HG02571 (cell line): Measurements from ENCODE around the gene KBTBD12.
"Not testable (repeated sequence)": the region's sequence is repeated elsewhere in the genome, so short reads cannot be mapped to it uniquely, and the experiment has no call there.

Experiments
- ATAC-seq: cut with Tn5 transposase; IDR thresholded peaks from one replicate; pipeline ENCODE4 v1.9.1; 2021; ENCODE audit warnings: mild to moderate bottlenecking, moderate library complexity; ENCODE audit not compliant: unreplicated experiment

Gene KBTBD12

GRCh38 chr3:127902486-127902885 is 12.5 kb upstream of the KBTBD12 start:
- no peak for ATAC-seq

DNA sequence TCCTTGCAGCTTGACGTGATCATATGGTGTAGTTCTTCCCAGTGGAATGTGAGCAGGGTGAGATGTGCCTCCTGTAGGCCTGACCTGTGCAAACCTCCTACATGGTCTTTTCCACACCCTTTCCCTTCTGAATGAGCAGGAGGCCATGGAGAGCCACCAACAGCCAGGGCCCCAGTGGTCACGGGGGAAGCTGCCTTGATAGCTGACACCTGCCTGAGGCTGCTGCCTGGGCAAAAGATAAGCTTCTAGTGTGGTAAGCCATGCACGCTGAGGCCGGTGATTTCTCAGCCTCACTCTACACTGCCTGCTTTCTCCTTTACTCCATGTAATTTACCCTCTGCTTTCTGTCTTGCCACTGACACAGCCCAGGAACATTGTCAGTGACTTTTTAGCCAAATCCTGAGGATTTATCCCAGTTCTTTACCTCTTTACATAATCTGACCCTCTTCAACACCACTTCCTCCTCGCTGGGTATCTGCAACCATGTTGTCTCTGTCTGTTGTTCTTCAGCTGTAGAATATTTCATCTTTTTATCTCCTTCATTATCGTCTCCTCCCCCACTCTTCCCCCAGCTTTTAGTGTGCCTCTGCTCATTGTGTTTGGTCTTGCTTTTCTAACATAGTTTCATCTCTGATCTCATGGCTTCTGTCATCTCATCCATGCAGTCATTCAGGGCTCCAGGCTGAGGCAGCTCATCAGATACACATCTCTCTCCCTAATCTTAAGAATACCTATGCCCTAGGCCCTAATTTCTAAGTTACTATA is 11.2 kb upstream of the KBTBD12 start:
- ATAC-seq = no peak

DNA sequence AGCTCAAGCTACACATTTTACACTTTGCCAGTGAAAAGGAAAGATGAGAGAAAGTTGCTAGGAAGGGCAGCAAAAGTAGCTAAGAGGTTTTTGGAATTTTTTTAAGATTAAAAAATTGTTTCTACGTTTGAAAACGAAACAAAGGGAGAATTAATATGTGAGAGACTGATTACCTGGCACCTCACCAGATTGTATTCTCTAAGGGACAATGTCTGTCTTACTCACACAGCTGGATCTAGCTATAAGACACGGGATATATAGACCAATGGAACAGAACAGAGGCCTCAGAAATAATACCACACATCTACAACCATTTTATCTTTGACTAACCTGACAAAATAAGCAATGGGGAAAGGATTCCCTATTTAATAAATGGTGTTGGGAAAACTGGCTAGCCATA is 9.5 kb upstream of the KBTBD12 start:
- ATAC-seq = no peak

GRCh38 chr3:127906653-127907052 is 8.4 kb upstream of the KBTBD12 start:
- ATAC-seq = not testable (repeated sequence)

- ATAC-seq = no peak
Observed at GRCh38 chr3:127908202-127908601, 6.8 kb upstream of the KBTBD12 start.

GRCh38 chr3:127908951-127909350 is 6.1 kb upstream of the KBTBD12 start:
- ATAC-seq = no peak

GRCh38 chr3:127909646-127910045 is 5.4 kb upstream of the KBTBD12 start:
- no peak for ATAC-seq

DNA sequence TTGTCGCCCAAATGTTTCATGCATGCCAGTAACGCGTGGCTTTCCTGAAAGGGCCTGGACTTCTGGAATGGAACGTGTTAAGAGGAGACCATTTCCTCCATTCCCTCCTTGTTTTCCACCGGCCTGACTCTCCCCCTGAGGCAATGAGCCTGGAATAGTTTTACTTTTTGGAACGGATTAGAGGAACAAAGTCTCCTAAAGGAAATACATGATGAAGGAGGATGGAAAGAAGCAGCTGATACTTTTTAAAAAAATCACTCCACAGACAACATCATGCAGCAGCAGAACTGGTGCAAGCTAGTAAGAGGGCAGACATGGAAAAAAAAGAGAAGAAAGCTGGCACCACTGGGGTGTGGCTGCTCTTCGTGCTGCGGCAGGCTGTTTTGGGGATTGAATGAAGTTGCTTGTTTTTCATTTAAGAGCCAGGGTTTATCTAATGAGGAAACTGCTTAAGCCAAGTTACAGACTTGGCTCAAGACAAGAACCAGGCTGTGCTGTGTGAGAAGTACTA is 3.6 kb upstream of the KBTBD12 start:
- no peak for ATAC-seq

- not testable (repeated sequence) for ATAC-seq
Observed at GRCh38 chr3:127913841-127914240, 1.2 kb upstream of the KBTBD12 start.

- ATAC-seq = no peak
Observed at GRCh38 chr3:127914584-127914983, 448 bp upstream of the KBTBD12 start.

DNA sequence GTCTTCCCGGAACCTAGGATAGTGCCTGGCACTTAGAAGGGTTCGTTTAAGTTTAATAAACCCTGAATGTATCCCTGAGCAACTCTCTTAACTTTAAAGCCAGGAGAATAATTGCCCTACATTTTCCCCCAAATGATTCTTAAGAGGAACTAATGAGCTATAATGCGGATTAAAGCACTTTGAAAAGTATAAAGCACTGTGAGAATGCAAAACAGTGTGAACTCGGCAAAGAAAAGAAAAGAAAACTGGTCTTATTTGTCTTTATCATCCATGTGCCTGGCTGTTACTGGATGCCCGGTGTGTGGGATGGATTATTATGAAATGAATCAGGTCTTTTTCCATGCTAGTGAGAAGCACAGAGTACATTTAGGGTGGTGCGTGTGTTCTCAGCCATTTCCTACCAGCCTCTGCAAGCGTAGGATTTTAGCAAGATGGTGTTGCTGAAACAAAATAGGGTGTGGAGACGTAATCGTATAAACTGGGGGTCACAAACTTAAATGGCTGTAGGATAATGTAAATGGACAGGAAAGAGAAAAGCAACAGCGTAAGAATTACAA is 983 bp downstream of the KBTBD12 start:
- ATAC-seq = no peak

DNA sequence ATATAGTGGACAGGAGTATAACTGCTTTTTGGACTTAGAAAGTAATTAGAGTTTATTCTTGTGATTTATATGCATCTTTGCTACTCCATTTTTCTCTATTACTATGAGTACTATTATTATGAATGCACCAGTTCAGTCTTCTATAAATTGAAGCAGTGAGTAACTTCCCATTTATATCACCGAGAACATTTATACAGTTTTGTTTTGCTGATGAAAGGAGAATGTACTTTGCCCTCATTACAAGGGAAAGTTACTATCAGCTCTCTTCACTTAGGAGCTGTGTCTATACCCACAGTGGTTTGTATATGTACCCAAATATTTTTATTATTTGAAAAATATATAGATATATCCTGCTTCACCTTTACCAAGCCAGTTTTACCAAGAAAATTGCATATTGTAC is 5.7 kb downstream of the KBTBD12 start:
- ATAC-seq = no peak

GRCh38 chr3:127923611-127924010 is 8.6 kb downstream of the KBTBD12 start:
- no peak for ATAC-seq

DNA sequence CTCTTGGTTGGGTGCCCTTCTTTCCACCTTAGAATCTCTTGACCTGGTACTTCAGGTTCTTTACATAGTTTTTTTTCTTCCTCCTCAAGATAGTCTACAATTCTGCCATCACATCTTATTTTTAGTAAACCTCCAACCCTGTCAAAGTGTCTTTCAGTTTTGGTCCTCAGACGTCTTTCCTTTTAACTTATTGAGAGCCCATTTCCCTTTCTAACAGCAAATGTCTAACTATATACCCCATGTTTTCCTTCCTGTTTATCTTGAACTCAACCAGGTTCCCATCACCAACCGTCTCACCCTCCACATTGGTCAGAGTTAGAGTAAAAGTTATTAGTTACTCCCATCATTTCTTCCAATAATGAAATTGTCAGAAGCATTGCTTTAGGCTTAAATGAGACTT is 10.4 kb downstream of the KBTBD12 start:
- ATAC-seq = no peak

GRCh38 chr3:127927829-127928604 is 13.0 kb downstream of the KBTBD12 start:
- no peak for ATAC-seq

GRCh38 chr3:127929818-127930413 is 14.9 kb downstream of the KBTBD12 start:
- no peak for ATAC-seq

DNA sequence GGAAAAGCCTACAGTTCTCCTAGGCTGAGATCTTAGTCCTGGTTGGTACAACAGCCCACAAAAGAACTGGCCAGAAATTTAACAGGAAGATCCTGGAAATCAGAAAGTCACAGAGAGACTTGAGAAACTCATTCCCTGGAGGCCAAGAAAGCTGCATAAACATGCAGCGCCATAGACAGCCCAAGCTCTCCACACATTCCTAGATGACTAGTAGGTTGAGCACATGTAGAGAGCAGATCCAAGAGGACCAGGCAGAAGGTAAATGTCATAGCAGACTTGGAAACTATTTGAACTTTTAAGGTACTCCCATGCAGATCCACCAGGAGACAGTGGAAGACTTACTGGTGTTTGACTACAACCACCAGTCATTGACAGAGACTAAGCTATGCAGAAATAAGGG is 18.4 kb downstream of the KBTBD12 start:
- no peak for ATAC-seq

DNA sequence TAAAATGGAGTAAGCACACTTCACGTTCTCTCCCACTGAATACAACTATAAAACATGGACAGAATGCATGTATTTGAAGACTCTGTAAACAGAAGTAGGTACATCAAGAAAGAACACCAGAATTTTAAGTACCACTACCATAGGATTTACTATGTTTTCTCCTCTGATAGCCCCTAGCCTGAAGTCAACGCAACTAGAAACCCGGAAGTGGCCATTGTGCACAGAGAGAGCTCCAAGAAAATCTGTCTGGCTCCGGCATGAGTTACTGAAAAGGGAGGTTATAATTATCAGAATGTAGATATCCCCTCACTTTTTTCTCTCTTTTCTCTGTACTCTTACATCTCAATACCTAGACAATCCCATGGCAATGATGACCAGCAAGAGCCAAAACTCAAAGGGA is 23.8 kb downstream of the KBTBD12 start:
- no peak for ATAC-seq

DNA sequence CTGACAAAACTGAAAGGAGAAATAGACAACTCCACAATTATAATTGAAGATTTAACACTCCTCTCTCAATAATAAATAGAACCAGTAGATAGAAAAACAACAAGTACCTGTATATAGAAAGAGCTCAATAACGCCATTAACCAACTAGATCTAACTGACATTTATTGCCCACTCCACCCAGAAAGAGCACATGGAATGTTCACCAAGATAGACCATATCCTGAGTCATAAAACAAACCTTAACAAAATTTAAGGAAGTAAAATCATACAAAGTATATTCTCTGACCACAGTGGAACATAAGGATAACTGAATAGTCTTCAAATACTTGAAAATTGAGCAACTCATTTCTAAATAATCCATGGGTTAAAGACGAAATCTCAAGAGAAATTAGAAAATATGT is 25.1 kb downstream of the KBTBD12 start:
- ATAC-seq = no peak

DNA sequence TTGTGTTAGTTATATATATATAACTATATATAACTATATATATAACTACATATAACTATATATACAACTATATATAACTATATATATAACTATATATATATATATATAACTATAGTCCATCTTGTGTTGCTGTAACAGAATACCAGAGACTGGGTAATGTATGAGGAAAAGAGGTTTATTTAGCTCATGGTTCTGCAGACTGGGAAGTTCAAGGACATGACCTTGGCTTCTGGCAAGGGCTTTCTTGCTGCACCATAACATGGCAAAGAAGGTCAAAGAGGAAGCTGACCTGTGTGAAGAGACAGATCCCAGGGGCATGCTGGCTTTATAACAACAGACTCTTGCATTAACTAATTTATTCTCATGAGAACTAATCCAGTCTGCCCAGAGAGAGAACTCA is 27.6 kb downstream of the KBTBD12 start:
- ATAC-seq = no peak

- ATAC-seq = no peak
Observed at GRCh38 chr3:127948211-127948610, 33.2 kb downstream of the KBTBD12 start.
